IMR-90 (cell line): ENCODE results near the gene CPN1. TPM values are rescaled to one million over a fixed set of nuclear protein-coding genes. Genes with fewer than 3 reads are reported as not detected.

ENCODE experiments used
- ATAC-seq: fragments of 200-7000 bp; cut with Tn5 transposase; 2 replicates; pipeline ENCODE4 v1.9.1; 2020; ENCODE audit warnings: low read depth, mild to moderate bottlenecking, moderate library complexity
- BruUV-seq: library from RNA; stranded (reverse); fragments of 400-500 nt; replicated peaks from 2 replicates; lab custom pipeline; 2021; lab: Mats Ljungman, UMichigan
- CTCF ChIA-PET: fragments of 300-600 bp; formaldehyde crosslinking; extraction: SDS; loops from one replicate; lab custom pipeline; 2021; ENCODE audit warnings: antibody characterized with exemption; lab: Yijun Ruan, JAX
- POLR2A ChIA-PET: fragments of 300-600 bp; sonication (Branson Sonifier 250); formaldehyde crosslinking; loops from one replicate; lab custom pipeline; 2022; ENCODE audit warnings: antibody characterized with exemption; ENCODE audit not compliant: unreplicated experiment; lab: Charles Lee
- DNase-seq: peaks from one replicate; pipeline ENCODE4 v3.0.0; 2013
- H2AFZ ChIP-seq: replicated peaks from 2 replicates; pipeline ENCODE3; 2013; ENCODE audit warnings: low read length, mild to moderate bottlenecking; ENCODE audit not compliant: poor library complexity
- H2AK5ac ChIP-seq: 2 replicates; pipeline ENCODE4 v1.6.1; 2013; ENCODE audit warnings: low read depth, low read length, inconsistent platforms
- H2AK9ac ChIP-seq: replicated peaks from 2 replicates; pipeline ENCODE3; 2013; ENCODE audit warnings: mild to moderate bottlenecking, low read depth, low read length, moderate library complexity; ENCODE audit not compliant: poor library complexity
- H2BK120ac ChIP-seq: 2 replicates; pipeline ENCODE4 v1.6.1; 2013; ENCODE audit warnings: low read depth, low read length, inconsistent platforms
- H2BK15ac ChIP-seq: 3 replicates; pipeline ENCODE4 v1.6.1; 2013; ENCODE audit warnings: low read depth, low read length, inconsistent platforms
- H2BK20ac ChIP-seq: 2 replicates; pipeline ENCODE4 v1.6.1; 2013; ENCODE audit warnings: low read depth, mild to moderate bottlenecking, inconsistent platforms, low read length, moderate library complexity
- H2BK5ac ChIP-seq: 2 replicates; pipeline ENCODE4 v1.6.1; 2013; ENCODE audit warnings: mild to moderate bottlenecking, low read depth, low read length, inconsistent platforms; ENCODE audit not compliant: poor library complexity, severe bottlenecking
- H3K14ac ChIP-seq: replicated peaks from 2 replicates; pipeline ENCODE4 v1.6.1; 2013; ENCODE audit warnings: low read depth, low read length, inconsistent platforms
- H3K18ac ChIP-seq: 2 replicates; pipeline ENCODE4 v1.6.1; 2013; ENCODE audit warnings: low read depth, low read length, control low read depth
- H3K23ac ChIP-seq: 2 replicates; pipeline ENCODE4 v1.6.1; 2013; ENCODE audit warnings: low read depth, low read length, inconsistent platforms
- H3K27ac ChIP-seq: 2 replicates; pipeline ENCODE4 v1.5.1; 2013; ENCODE audit warnings: mild to moderate bottlenecking, control low read depth, low read length; ENCODE audit not compliant: insufficient read depth
- H3K27me3 ChIP-seq: 2 replicates; pipeline ENCODE4 v1.6.1; 2013; ENCODE audit warnings: low read length; ENCODE audit not compliant: control insufficient read depth, insufficient read depth
- H3K36me3 ChIP-seq: 2 replicates; pipeline ENCODE4 v1.6.1; 2013; ENCODE audit warnings: low read length, mixed read lengths; ENCODE audit not compliant: control insufficient read depth, insufficient read depth
- H3K4ac ChIP-seq: 2 replicates; pipeline ENCODE4 v1.6.1; 2013; ENCODE audit warnings: low read depth, low read length, inconsistent platforms
- H3K4me1 ChIP-seq: 2 replicates; pipeline ENCODE4 v1.6.1; 2013; ENCODE audit warnings: low read length, mixed read lengths; ENCODE audit not compliant: control insufficient read depth, insufficient read depth
- H3K4me2 ChIP-seq: 2 replicates; pipeline ENCODE4 v1.6.1; 2013; ENCODE audit warnings: low read depth, mild to moderate bottlenecking, control low read depth, low read length, moderate library complexity
- H3K4me3 ChIP-seq: 2 replicates; pipeline ENCODE4 v1.5.1; 2013; ENCODE audit warnings: low read depth, mild to moderate bottlenecking, control low read depth, low read length, moderate library complexity; ENCODE audit not compliant: insufficient read depth
- H3K56ac ChIP-seq: 2 replicates; pipeline ENCODE4 v1.6.1; 2013; ENCODE audit warnings: low read length, inconsistent platforms; ENCODE audit not compliant: insufficient read depth; ENCODE audit errors: extremely low read depth
- H3K79me1 ChIP-seq, 2 experiments: 2 replicates each; pipeline ENCODE4 v1.6.1; 2013; ENCODE audit warnings: low read length in 2 of 2, inconsistent platforms in 1 of 2, low read depth in 1 of 2
- H3K9ac ChIP-seq: 2 replicates; pipeline ENCODE4 v1.6.1; 2013; ENCODE audit warnings: low read depth, low read length, control low read depth
- H3K9me1 ChIP-seq: 2 replicates; pipeline ENCODE4 v1.6.1; 2013; ENCODE audit warnings: low read length, inconsistent platforms; ENCODE audit not compliant: insufficient read depth
- H3K9me3 ChIP-seq: 2 replicates; pipeline ENCODE4 v1.6.1; 2013; ENCODE audit warnings: low read length; ENCODE audit not compliant: control insufficient read depth, insufficient read depth
- H4K20me1 ChIP-seq: 2 replicates; pipeline ENCODE4 v1.6.1; 2013; ENCODE audit warnings: low read length, inconsistent platforms; ENCODE audit not compliant: insufficient read depth
- H4K5ac ChIP-seq: 2 replicates; pipeline ENCODE4 v1.6.1; 2013; ENCODE audit warnings: mild to moderate bottlenecking, low read depth, low read length, control low read depth
- H4K8ac ChIP-seq, 2 experiments: 2 replicates each; pipeline ENCODE4 v1.6.1; 2013; ENCODE audit warnings: low read depth in 2 of 2, low read length in 2 of 2, control low read depth in 1 of 2, inconsistent platforms in 1 of 2
- H4K91ac ChIP-seq: 2 replicates; pipeline ENCODE4 v1.6.1; 2013; ENCODE audit warnings: low read depth, low read length, inconsistent platforms; ENCODE audit not compliant: insufficient read depth
- FOS ChIP-seq: fragments of 150-350 bp; IDR thresholded peaks from 2 replicates; pipeline ENCODE4 v1.6.1; 2016; ENCODE audit warnings: low read depth, low read length
- WGBS, 2 experiments: methylation state at CpG; one replicate each; pipeline versions ENCODE4 v1.1.5 to v1.1.7; 2013; ENCODE audit warnings: missing lambda C conversion rate in 2 of 2; ENCODE audit not compliant: insufficient read length in 1 of 2; ENCODE audit errors: extremely low coverage in 2 of 2; 5-methylcytosine and 5-hydroxymethylcytosine counted together
- dilution Hi-C: fragments of 300-500 bp; cut with HindIII; formaldehyde crosslinking; loops from one replicate; pipeline ENCODE4 v1.14.3; 2018; ENCODE audit warnings: low sequenced_read_pairs; ENCODE audit not compliant: unreplicated experiment
- in situ Hi-C: fragments of 300-500 bp; cut with MboI; formaldehyde crosslinking; loops from 3 replicates; pipeline ENCODE4 v1.14.3; 2019; ENCODE audit warnings: low sequenced_read_pairs, inconsistent platforms, mixed read lengths
- intact Hi-C: fragments of 100-400 bp; cut with micrococcal nuclease; formaldehyde crosslinking; loops from 2 replicates; pipeline ENCODE4 v1.10.0; 2022
- polyA plus RNA-seq, 3 experiments: library from polyadenylated mRNA; depleted of rRNA; stranded (reverse); fragments of >200 nt; gene quantifications; 2 replicates each; pipeline ENCODE4 v1.2.3, GENCODE V29; 2012; ENCODE audit warnings: low replicate concordance in 1 of 3
- total RNA-seq: library from RNA; depleted of rRNA; stranded (reverse); fragments of >200 nt; gene quantifications from 2 replicates; pipeline ENCODE4 v1.2.3, GENCODE V29; 2012

The CPN1 gene
- total and polyA plus RNA-seq, 2 of the 4 experiments (the other 2 are of a cell fraction), result not detected

DNA sequence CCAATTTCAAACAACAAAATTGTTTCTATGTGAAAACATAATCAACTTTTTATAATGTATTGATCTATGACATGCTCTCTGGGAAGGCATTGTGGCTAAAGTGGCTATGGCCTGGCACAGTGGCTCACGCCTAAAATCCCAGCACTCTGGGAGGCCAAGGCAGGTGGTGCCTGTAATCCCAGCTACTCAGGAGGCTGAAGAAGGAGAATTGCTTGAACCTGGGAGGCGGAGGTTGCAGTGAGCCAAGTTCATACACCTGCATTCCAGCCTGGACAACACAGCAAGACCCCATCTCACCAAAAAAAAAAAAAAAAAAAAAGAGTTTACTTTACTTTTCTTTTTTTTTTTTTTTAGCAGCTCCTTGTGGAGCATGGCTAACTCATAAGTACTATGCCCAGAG is 38.9 kb upstream of the CPN1 start:
- Histone ChIP-seq H3K27me3 (peaks cover 22% of the 10 kb centered on the region), H2BK5ac (no peak overlapping the region), H3K4me1 (no peaks in the 10 kb centered on the region), H3K27ac (no peak overlapping the region), H3K9me3 (no peaks in the 10 kb centered on the region), H3K9ac (no peak overlapping the region), H2BK20ac (no peak overlapping the region), H3K9me1 (no peaks in the 10 kb centered on the region), H3K79me1 (no peaks in the 10 kb centered on the region), H3K14ac (no peak overlapping the region), H2BK120ac (no peak overlapping the region), H2AFZ (no peak overlapping the region), H3K4me2 (no peak overlapping the region), H2AK9ac (no peak overlapping the region), H3K4ac (no peak overlapping the region), H3K4me3 (no peak overlapping the region), H2AK5ac (no peak overlapping the region), H4K91ac (no peak overlapping the region), H4K20me1 (no peaks in the 10 kb centered on the region), H4K8ac (no peak overlapping the region), H3K23ac (no peak overlapping the region), H2BK15ac (no peak overlapping the region), H3K18ac (no peak overlapping the region), H4K5ac (no peak overlapping the region), H3K36me3 (no peaks in the 10 kb centered on the region), H3K56ac (no peak overlapping the region)
- ChIA-PET POLR2A (no interaction called here), CTCF (no interaction called here)
- in situ Hi-C loops (no loop called here), dilution Hi-C loops (no loop called here), intact Hi-C loops (no loop called here)
- WGBS, 2 experiments, result no CpG with 5 or more reads among the region's 2 CpGs
- no TSS peak for BruUV-seq
- no peak for TF ChIP-seq FOS
- DNase-seq (no peak), ATAC-seq (no peak)
